ENCODE results near the gene GNL2. TPM values are rescaled to one million over a fixed set of nuclear protein-coding genes. Genes with fewer than 3 reads are reported as not detected.

The GNL2 gene
- total and polyA plus RNA-seq, 7 donors: 25.2 to 50.4 (median 28.5) TPM

DNA sequence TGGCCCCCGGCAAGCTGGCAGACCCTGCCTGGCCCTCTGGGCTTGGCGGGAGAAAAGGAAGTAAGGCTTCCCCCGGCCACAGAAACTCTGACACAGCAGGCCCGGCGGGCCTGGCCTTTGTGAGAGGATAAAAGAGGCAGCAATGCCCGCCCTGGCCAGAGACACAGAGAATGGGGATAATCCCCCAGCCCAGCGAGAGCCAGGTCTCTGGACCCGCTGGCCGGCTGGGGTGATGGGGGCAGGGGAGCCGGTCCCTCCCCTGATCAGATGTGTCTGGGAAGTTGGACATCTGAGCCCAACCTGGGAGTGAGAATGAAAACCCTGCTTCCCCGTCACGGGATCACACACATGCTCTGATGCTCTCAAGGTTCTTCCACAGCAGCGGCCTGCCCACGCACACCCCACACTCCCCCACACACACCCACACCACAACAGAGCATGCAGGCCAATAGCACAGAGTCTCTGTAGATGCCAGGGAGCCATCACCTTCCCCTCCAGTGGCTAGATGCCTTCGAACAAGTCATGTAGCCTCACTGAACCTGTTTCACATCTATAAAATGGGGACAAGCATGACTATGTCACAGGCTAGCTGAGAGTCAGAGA is 34.8 kb upstream of the GNL2 start:
- no peak overlapping the region for H3K27ac ChIP-seq

DNA sequence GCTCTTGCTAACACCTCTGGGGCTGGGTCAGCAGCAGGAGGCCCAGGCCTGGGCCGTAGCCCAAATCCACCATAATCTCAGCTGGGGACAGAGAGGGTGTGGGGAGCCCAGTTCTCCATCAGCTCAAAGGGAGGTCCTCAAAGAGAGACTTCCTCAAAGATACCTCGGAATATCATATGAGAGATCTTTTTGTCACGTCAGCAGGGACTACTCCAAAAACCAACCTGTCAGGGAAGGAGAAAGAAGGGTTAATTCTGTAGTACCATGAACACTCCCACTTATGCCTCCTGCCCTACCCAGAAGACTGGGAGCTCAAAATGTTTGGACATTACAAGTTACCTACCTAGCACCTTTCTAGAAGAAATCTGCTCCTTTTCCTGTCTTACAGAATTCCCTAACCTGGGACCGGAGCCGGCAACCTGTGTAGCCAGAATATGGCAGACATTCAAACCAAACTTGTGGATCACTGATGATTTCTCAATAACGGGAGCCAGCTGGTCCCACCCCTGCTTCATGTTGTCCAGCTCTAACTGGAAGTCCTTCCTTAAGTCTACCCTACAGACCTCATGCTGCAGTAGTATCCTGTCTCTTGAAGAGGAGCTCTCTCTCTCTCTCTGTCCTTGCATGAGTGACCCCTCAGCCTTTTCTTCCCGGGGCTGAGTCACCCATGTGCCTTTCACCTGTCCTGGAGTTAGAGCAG is 34.1 kb upstream of the GNL2 start:
- Histone ChIP-seq H3K27me3 (peaks cover 27 to 79% (median 54%) of the 10 kb centered on the region in 3 donors), H3K4me1 (peaks cover 0 to 17% (median 16%) of the 10 kb centered on the region in 4 donors), H3K36me3 (no peaks in the 10 kb centered on the region), H3K4me3 (no peak overlapping the region), H3K9me3 (no peaks in the 10 kb centered on the region), H3K27ac (no peak overlapping the region)
- DNase-seq: no peak
- WGBS, 2 donors: 43 to 55% methylated on average over 7 of the region's 7 CpGs
- intact Hi-C loops (cut with DNase I): no loop called here
- no peak for TF ChIP-seq POLR2AphosphoS5 (IDR thresholded peaks at IDR 0.05)
- TF ChIP-seq EP300 (IDR thresholded peaks at IDR 0.05): no peak
- TF ChIP-seq, protein P1, sequence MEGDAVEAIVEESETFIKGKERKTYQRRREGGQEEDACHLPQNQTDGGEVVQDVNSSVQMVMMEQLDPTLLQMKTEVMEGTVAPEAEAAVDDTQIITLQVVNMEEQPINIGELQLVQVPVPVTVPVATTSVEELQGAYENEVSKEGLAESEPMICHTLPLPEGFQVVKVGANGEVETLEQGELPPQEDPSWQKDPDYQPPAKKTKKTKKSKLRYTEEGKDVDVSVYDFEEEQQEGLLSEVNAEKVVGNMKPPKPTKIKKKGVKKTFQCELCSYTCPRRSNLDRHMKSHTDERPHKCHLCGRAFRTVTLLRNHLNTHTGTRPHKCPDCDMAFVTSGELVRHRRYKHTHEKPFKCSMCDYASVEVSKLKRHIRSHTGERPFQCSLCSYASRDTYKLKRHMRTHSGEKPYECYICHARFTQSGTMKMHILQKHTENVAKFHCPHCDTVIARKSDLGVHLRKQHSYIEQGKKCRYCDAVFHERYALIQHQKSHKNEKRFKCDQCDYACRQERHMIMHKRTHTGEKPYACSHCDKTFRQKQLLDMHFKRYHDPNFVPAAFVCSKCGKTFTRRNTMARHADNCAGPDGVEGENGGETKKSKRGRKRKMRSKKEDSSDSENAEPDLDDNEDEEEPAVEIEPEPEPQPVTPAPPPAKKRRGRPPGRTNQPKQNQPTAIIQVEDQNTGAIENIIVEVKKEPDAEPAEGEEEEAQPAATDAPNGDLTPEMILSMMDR (IDR thresholded peaks at IDR 0.05): no peak
- no peak for TF ChIP-seq POLR2A (IDR thresholded peaks at IDR 0.05)

More for the DNA sequence above, 34.8 kb upstream of the GNL2 start:
- H3K4me3 ChIP-seq: no peak overlapping the region
- H3K4me1 ChIP-seq: peaks cover 0 to 21% (median 18%) of the 10 kb centered on the region in 4 donors
- TF ChIP-seq EP300 (IDR thresholded peaks at IDR 0.05) (no peak), POLR2AphosphoS5 (IDR thresholded peaks at IDR 0.05) (no peak), POLR2A (IDR thresholded peaks at IDR 0.05) (no peak)
- TF ChIP-seq, protein P1 (IDR thresholded peaks at IDR 0.05): no peak
- intact Hi-C loops (cut with DNase I): no loop called here
- no peaks in the 10 kb centered on the region for H3K9me3 ChIP-seq
- DNase-seq: no peak
- no peaks in the 10 kb centered on the region for H3K36me3 ChIP-seq
- WGBS, 2 donors: 33 to 39% methylated on average over 15 of the region's 15 CpGs
- peaks cover 29 to 81% (median 57%) of the 10 kb centered on the region in 3 donors for H3K27me3 ChIP-seq

DNA sequence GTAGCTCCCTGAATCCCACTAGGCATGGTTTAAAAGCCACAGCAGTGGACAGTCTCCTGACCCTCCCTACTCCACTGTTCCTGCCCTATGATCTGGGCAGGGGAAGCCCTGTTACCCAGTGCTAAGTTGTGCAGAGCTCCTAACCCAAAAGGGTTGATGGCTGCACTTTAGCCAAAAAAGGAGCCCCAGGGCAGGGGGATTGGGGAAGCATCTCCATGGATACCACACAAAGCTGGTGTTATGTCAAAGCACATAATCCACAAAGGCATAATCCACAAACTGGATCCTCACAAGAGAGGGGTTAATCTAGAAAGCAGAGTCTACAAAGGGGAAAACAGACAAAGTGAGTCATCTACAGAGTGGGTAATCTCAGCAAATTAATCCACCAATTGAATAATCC is 33.3 kb upstream of the GNL2 start:
- intact Hi-C loops (cut with DNase I): no loop called here
- no peaks in the 10 kb centered on the region for H3K9me3 ChIP-seq
- no peak overlapping the region for H3K27ac ChIP-seq
- H3K27me3 ChIP-seq: peaks cover 18 to 79% (median 46%) of the 10 kb centered on the region in 3 donors
- no peak overlapping the region for H3K4me3 ChIP-seq
- H3K36me3 ChIP-seq: no peaks in the 10 kb centered on the region
- DNase-seq: no peak
- TF ChIP-seq POLR2A (IDR thresholded peaks at IDR 0.05) (no peak), EP300 (IDR thresholded peaks at IDR 0.05) (no peak), POLR2AphosphoS5 (IDR thresholded peaks at IDR 0.05) (no peak)
- TF ChIP-seq, protein P1 (IDR thresholded peaks at IDR 0.05): no peak
- H3K4me1 ChIP-seq: peaks cover 0 to 8% (median 7%) of the 10 kb centered on the region in 4 donors

DNA sequence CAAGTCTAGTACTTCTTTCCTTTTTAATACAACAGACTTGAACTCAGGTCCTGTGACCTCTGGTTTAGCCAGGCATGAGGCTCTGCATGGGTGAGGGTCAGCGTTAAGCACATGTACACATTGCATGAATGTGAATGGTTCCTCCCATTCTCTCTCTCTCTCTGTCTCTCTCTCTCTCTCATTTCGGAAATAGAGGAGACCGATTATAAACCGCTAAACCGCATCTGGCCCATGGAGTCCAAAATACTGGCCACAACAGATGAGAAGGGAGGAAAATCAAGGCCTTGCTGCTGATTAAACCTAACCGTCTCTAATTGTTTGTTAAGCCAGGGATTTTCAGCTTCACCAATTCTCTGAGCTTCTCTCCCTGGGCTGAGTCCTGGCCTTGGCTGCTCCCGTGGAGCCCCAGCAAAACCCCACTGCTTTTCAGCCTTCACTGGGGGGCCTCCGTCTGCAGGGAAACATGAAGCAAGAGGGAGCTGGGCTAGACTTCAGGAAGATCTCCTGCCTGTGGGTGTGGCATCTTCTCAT is 32.4 kb upstream of the GNL2 start:
- no peaks in the 10 kb centered on the region for H3K4me1 ChIP-seq
- TF ChIP-seq POLR2AphosphoS5 (IDR thresholded peaks at IDR 0.05) (no peak), POLR2A (IDR thresholded peaks at IDR 0.05) (no peak), EP300 (IDR thresholded peaks at IDR 0.05) (no peak)
- TF ChIP-seq, protein P1 (IDR thresholded peaks at IDR 0.05): no peak
- 76 to 84% methylated on average over 8 of the region's 8 CpGs for WGBS, 2 donors
- no peak for DNase-seq
- H3K9me3 ChIP-seq: no peaks in the 10 kb centered on the region
- no peak overlapping the region for H3K27ac ChIP-seq
- intact Hi-C loops (cut with DNase I): no loop called here
- H3K27me3 ChIP-seq: peaks cover 9 to 70% (median 36%) of the 10 kb centered on the region in 3 donors
- no peak overlapping the region for H3K4me3 ChIP-seq
- no peaks in the 10 kb centered on the region for H3K36me3 ChIP-seq

Data from sigmoid colon (tissue), 7 donors.